Fibroblast of upper back skin (primary cell): ENCODE measurements around the gene GPBAR1.

Experiments
- DNase-seq: peaks from one replicate; pipeline ENCODE4 v3.0.0-alpha.2; 2013

GPBAR1 gene

DNA sequence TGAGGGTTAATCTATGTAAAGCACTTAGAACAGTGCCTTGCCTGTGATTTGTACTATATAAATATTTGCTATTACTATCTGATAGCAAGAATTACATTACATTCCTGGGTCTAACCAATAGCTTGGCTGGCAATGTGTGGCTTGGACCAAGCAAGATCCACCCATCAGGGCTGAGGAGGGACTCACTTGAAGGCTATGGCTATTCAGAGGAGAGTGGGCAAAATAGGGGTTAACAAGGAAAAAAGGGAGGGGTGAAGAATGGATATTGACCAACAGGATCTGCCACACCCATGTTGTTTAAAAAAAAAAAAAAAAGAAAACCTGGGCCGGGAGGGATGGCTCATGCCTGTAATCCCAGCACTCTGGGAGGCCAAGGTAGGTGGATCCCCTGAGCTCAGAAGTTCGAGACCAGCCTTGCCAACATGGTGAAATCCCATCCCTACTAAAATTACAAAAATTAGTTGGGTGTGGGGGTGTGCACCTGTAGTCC lies 51.5 kb downstream of the GPBAR1 start:
- DNase-seq, result no peak

DNA sequence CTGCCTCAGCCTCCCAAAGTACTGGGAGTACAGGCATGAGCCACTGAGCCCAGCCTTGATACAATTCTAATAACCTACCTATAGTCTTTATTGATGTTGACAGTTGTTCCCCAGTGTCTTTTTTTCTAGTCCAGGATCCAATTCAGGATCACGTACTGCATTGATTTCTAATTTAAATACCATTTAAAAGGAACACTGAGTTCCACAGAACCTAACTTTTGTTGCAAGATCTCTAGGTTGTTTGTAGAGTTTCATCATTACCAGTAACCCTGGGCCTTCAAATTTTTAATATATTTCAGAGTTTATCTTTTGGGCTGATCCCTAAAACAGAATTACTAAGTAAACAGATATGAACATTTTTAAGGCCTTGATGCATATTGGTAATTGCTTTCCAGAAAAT lies 52.5 kb downstream of the GPBAR1 start:
- DNase-seq, result no peak
